Mesothelial cell of epicardium (in vitro differentiated cells): ENCODE results near the gene SCAND1. TPM values are rescaled to one million over a fixed set of nuclear protein-coding genes. Genes with fewer than 3 reads are reported as not detected.

Source experiments
- DNase-seq, 2 experiments: peaks; one replicate each; pipeline ENCODE4 v3.0.0; 2021; ENCODE audit warnings: low spot score in 2 of 2; ENCODE audit not compliant: unreplicated experiment in 2 of 2
- H3K27ac Mint-ChIP-seq: 2 replicates; pipeline ENCODE4 v1.8.0; 2021; ENCODE audit warnings: mixed read lengths
- H3K27me3 Mint-ChIP-seq: 2 replicates; pipeline ENCODE4 v1.8.0; 2021; ENCODE audit warnings: low read depth, mixed read lengths
- H3K36me3 Mint-ChIP-seq: 2 replicates; pipeline ENCODE4 v1.8.0; 2021; ENCODE audit warnings: mixed read lengths
- H3K4me1 Mint-ChIP-seq: 2 replicates; pipeline ENCODE4 v1.8.0; 2021; ENCODE audit warnings: mixed read lengths
- H3K4me3 Mint-ChIP-seq: 2 replicates; pipeline ENCODE4 v1.8.0; 2021; ENCODE audit warnings: mild to moderate bottlenecking, moderate library complexity, mixed read lengths
- H3K9me3 Mint-ChIP-seq: 2 replicates; pipeline ENCODE4 v1.8.0; 2021; ENCODE audit warnings: mixed read lengths
- total RNA-seq: library from RNA; stranded (reverse); gene quantifications from 3 replicates; pipeline ENCODE4 v1.2.1, GENCODE V29; 2021
- TF ChIP-seq, protein P1 (sequence below): fragments of 200-600 bp; sonication (generic); IDR thresholded peaks from one replicate; pipeline ENCODE4 v1.5.0; 2021; ENCODE audit warnings: antibody characterized with exemption; ENCODE audit not compliant: unreplicated experiment

The SCAND1 gene
- total RNA-seq, 1 donor from 2014 or later = 59.2 TPM

DNA sequence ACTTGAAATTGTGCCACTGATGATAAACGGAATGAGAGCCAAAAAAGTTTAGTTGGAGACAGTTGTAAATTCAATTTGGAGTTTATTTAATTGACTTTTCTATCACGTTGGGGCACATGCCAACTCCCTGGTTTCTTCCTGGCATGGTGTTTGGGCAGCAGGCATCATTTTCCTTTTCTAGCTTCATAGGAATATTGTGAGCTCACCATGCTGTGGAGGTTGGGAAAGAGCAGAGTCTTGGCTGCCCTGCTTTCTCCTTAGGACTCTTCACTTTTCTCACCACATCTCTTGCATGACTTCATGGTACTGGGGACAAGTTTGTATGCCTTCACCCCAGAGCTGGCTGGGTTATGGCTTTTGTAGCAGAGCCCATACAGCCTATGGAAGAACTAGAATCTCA lies 6.4 kb downstream of the SCAND1 start:
- Mint-ChIP-seq H3K4me1 (peaks cover 10% of the 10 kb centered on the region), H3K4me3 (no peak overlapping the region), H3K27ac (no peak overlapping the region), H3K36me3 (peaks cover 16% of the 10 kb centered on the region), H3K9me3 (no peaks in the 10 kb centered on the region), H3K27me3 (no peaks in the 10 kb centered on the region)
- TF ChIP-seq, protein P1, sequence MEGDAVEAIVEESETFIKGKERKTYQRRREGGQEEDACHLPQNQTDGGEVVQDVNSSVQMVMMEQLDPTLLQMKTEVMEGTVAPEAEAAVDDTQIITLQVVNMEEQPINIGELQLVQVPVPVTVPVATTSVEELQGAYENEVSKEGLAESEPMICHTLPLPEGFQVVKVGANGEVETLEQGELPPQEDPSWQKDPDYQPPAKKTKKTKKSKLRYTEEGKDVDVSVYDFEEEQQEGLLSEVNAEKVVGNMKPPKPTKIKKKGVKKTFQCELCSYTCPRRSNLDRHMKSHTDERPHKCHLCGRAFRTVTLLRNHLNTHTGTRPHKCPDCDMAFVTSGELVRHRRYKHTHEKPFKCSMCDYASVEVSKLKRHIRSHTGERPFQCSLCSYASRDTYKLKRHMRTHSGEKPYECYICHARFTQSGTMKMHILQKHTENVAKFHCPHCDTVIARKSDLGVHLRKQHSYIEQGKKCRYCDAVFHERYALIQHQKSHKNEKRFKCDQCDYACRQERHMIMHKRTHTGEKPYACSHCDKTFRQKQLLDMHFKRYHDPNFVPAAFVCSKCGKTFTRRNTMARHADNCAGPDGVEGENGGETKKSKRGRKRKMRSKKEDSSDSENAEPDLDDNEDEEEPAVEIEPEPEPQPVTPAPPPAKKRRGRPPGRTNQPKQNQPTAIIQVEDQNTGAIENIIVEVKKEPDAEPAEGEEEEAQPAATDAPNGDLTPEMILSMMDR = no peak
- DNase-seq = no peak

DNA sequence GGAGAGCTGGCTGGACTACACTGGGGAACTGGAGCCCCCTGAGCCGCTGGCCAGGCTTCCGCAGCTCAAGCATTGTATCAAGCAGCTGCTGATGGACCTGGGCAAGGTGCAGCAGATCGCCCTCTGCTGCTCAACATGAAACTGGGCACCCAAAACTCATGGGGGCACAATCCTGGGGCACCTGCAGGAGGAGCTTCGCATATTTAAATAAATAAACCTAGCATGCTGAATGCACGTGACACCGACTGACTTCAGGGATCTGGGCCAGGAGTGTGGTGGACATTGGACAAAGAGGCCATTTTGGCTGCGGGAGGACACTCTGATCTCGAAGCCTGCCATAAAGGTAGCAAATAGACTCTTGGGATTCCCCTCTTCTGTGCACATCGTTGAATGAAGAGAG lies 6.8 kb downstream of the SCAND1 start:
- Mint-ChIP-seq H3K9me3 (no peaks in the 10 kb centered on the region), H3K27ac (no peak overlapping the region), H3K36me3 (peaks cover 16% of the 10 kb centered on the region), H3K4me3 (no peak overlapping the region), H3K27me3 (no peaks in the 10 kb centered on the region), H3K4me1 (peaks cover 5% of the 10 kb centered on the region)
- DNase-seq = no peak
- TF ChIP-seq, protein P1 = no peak

GRCh38 chr20:35942243-35942642 lies 12.1 kb downstream of the SCAND1 start:
- Mint-ChIP-seq H3K4me1 (no peaks in the 10 kb centered on the region), H3K36me3 (peaks cover 27% of the 10 kb centered on the region), H3K9me3 (no peaks in the 10 kb centered on the region), H3K27me3 (no peaks in the 10 kb centered on the region), H3K27ac (no peak overlapping the region), H3K4me3 (no peak overlapping the region)
- no peak for DNase-seq
- TF ChIP-seq, protein P1 = no peak

DNA sequence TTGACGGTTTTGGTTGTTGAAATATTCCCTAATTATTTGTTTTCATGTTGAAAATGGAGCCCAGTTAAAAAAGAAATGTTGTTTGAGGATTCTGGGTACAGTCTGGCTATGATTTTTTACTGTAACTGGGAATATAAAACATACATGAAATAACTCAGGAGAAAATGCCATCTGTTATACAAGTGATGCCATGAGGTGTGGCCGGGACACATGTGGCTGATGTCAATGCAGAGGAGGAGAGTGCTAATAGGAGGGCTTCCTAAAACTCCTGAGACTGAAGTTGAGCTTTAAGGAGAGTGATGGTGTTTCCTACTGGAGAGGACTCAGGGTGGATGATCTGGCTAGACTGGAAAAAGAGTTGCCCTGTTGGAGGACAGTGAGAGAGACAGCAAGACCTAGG lies 12.7 kb downstream of the SCAND1 start:
- no peak for DNase-seq
- H3K9me3 Mint-ChIP-seq = no peaks in the 10 kb centered on the region
- TF ChIP-seq, protein P1 = no peak
- H3K4me1 Mint-ChIP-seq = no peaks in the 10 kb centered on the region
- no peak overlapping the region for H3K4me3 Mint-ChIP-seq
- no peaks in the 10 kb centered on the region for H3K27me3 Mint-ChIP-seq
- H3K36me3 Mint-ChIP-seq = peaks cover 30% of the 10 kb centered on the region
- no peak overlapping the region for H3K27ac Mint-ChIP-seq

DNA sequence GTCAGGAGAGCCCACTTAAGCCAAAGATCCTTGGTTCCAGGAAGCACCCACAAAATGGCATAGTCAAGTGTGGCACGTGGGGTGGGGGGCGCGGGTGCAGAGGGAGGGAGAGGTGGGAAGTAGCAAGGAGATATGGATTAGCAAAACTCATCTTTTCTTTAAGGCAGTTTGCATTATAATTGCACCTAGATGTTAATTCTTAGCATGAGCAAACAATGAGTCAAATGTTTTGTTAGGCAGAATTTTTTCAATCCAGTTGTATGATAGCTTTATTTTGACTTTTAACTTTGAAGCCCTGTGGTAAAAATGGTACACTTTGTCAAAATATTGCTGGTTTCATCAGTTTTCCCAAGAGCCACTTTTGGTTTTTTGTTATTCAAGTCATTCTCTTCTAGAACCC lies 15.0 kb downstream of the SCAND1 start:
- peaks cover 27% of the 10 kb centered on the region for H3K36me3 Mint-ChIP-seq
- no peak for DNase-seq
- no peaks in the 10 kb centered on the region for H3K4me1 Mint-ChIP-seq
- no peaks in the 10 kb centered on the region for H3K27me3 Mint-ChIP-seq
- H3K4me3 Mint-ChIP-seq = no peak overlapping the region
- TF ChIP-seq, protein P1 = no peak
- H3K9me3 Mint-ChIP-seq = no peaks in the 10 kb centered on the region
- no peak overlapping the region for H3K27ac Mint-ChIP-seq

GRCh38 chr20:35934050-35934449 lies 20.3 kb downstream of the SCAND1 start:
- Mint-ChIP-seq H3K36me3 (peaks cover 27% of the 10 kb centered on the region), H3K9me3 (no peaks in the 10 kb centered on the region), H3K27me3 (no peaks in the 10 kb centered on the region), H3K4me3 (no peak overlapping the region), H3K27ac (no peak overlapping the region), H3K4me1 (no peaks in the 10 kb centered on the region)
- no peak for DNase-seq
- TF ChIP-seq, protein P1 = no peak
